HG02885 (cell line): ENCODE data around the gene STXBP4.
A peak's percentile ranks its signal among the peaks of the same experiment; 100 is the strongest.

Experiments used
- ATAC-seq: cut with Tn5 transposase; IDR thresholded peaks from one replicate; pipeline ENCODE4 v1.9.1; 2021; ENCODE audit warnings: mild to moderate bottlenecking; ENCODE audit not compliant: unreplicated experiment, poor library complexity

The STXBP4 gene

GRCh38 chr17:55162556-55162946 lies 194.0 kb downstream of the STXBP4 start:
- ATAC-seq, result no peak

GRCh38 chr17:55163408-55163807 lies 194.8 kb downstream of the STXBP4 start:
- ATAC-seq, result no peak

- ATAC-seq, result no peak
These were observed 197.9 kb downstream of the STXBP4 start for GRCh38 chr17:55166506-55166905.

DNA sequence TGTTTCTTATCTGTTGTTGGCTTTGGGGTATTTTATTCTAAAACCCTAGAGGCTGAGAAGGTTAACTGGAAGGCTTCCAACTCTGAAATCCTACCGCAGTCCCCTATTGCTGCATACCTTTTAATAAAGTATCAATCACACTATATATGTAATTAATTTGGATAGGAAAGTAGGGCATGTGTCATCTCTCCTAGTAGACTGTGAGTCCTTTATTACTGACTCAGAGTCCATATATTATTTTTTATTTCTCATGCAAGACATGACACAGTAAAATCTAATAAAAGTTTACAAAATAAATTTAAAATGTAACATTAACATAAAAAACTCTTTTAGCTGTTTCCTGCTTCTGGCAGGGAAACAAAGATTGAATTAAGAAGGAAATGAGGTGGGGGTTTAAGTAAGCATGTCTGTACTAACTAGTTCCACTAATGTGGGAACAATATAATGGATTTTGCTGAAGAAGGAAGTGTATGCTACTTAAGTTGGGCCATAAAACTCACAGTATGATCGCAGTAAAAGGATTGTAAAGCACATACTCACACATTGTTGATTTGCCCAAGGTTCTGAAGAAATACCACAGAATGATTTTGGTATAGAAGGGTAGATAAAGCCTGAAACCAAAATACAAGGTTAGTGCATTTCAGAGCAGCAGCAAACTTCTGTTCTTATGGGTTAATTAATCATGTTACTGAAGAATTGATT lies 198.6 kb downstream of the STXBP4 start:
- no peak for ATAC-seq

DNA sequence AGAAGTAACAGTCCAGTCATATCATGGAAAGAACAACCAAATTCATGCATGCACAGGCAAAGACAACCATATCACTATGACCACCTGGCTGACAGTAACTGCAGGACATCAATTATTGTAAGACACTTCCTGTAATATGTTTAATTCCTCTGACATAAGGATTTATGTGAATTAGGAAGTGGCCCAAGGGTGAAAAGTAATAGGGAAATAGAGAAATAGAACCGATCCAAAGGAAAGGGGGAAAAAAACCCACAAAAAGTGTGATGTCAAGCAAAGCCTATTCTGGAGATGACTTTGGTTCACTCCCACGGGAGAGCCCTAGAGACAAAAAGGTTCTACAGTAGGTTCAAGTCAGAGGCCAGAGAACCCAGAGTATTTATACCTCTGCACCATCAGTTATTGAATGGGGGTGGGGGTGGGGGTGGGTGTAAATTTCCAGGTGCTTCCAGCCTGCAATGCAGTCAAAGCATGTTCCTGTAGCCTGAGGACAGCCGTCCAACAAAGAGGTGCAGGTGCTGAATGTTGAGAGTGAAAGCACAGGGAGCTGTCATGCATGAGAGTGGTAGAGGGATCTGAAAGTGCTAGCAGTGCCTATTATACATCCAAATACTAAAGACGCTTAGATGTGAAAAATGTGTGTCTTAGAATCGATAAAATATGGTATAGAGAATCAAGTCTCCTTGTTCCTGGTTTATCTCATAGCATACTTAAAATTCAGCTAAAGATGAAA lies 200.6 kb downstream of the STXBP4 start:
- ATAC-seq, result peak; percentile 88

GRCh38 chr17:55171634-55172328 lies 203.2 kb downstream of the STXBP4 start:
- peak; percentile 42 for ATAC-seq

DNA sequence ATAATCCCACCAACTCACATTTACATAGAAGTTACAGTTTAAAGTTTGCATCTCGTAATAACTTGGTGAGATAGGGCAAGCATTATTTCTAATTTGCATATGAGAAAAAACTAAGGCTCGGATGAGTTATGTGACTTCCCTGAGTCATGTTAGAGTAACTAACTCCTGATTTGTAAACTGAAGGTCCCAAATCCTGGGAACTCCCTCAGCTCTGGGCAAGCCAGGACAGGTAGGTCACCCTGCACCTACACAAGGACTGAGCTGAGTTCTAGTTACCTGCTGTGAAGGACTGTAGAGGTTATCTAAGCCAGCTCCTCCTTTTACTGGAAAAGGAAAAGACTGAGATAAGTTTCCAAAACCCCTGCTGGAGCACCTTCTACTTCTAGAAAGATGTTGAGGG lies 204.0 kb downstream of the STXBP4 start:
- ATAC-seq, result peak; percentile 28

GRCh38 chr17:55174133-55174532 lies 205.6 kb downstream of the STXBP4 start:
- ATAC-seq, result no peak

- no peak for ATAC-seq
These were observed 207.3 kb downstream of the STXBP4 start for GRCh38 chr17:55175788-55176427.

GRCh38 chr17:55177159-55177854 lies 208.7 kb downstream of the STXBP4 start:
- no peak for ATAC-seq

GRCh38 chr17:55177855-55178217 lies 209.3 kb downstream of the STXBP4 start:
- no peak for ATAC-seq

- no peak for ATAC-seq
These were observed 218.6 kb downstream of the STXBP4 start for GRCh38 chr17:55186937-55187770.

DNA sequence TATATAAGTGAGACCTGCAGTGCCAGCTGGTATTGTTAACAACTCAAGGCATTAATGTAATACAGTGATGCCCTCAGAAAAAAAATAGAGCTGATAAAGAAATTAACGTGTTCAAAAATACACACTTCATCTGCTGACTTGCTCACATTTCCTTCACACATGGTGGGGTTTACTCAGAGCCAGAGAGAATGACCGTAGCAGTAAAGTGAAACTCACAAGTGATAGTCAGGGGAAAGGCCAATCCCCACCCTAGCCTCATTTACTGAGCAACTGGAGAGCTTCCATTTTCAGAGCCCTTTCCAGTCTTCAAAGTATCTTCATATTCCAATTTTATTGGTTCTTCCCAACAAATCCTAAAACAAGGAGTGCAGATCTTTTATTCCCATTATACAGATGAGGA lies 222.2 kb downstream of the STXBP4 start:
- ATAC-seq, result peak; percentile 78

DNA sequence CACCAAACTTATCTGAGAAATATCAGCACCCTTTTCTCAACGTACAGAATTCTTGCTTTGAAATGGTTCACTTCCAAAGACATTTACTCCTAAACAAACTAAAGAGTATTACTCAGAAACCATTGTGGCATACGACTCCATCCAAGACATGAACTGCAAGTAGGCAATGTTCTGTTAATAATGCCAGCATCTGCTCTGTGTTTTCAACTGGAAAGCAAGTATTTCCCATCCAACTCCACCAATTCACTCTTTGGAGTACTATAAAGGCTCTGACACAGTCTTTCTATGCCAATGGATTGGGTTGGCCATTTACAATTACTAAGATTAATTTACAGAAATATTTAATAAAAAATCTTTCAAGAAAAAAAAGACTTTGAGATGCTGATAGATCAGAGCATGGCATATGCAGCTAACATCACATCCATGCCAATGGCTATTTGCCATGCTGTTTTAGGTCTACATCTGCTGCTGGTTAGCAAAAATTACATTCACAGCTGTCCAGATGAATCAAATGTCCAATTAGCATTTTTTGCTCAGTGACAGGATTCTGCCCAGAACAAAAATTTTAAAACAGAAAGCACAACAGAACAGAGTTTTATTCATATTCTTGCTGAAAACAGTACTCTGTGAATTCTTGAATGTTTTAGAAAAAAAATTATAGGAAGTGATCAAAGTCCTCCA lies 230.3 kb downstream of the STXBP4 start:
- ATAC-seq, result no peak

DNA sequence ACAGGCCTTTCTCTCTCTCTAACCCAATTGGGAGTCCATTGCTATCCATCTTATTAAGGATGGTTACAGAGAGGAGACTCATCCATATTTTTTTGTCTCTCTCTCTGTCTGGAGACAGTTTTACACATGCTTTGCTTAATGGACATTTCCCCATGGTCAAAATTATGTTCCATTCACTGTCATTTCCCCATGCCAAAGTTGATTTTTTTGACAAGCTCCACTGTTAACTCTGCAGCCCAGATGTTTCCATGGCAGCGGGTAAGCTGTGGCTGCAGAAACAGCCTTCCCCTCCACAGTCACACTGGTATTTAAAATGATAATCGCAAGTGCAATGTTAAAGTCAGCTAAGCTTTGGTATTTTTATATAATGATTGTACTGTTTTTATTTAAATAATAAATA lies 232.3 kb downstream of the STXBP4 start:
- no peak for ATAC-seq

- no peak for ATAC-seq
These were observed 232.9 kb downstream of the STXBP4 start for GRCh38 chr17:55201308-55201932.

DNA sequence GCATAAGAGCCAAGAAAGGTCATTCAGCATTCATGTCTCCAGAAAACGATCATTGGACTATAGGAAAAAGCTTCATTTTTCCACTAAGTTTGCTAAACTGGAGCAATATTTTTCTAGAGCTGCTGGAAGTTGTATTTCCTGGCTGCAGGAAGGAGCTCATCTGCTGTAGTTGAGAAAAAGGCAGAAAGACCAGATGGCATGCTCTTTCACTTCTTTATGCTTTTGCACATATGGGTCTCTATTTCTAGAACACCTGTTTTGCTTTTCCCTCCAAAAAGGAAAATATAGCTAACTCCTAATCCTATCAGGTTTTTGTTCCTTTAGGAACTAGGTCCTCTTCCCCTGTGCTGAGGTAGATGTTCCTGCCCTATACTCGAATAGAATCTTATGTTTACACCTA lies 234.3 kb downstream of the STXBP4 start:
- no peak for ATAC-seq

GRCh38 chr17:55208078-55208812 lies 239.7 kb downstream of the STXBP4 start:
- ATAC-seq, result no peak
